H1 (cell line): ENCODE measurements around the gene INSYN1. TPM values are rescaled to one million over a fixed set of nuclear protein-coding genes. Genes with fewer than 3 reads are reported as not detected.

Experiments
- ASH2L ChIP-seq: fragments of 200-600, 300-600 bp; sonication (generic); IDR thresholded peaks from one replicate; pipeline ENCODE4 v1.7.1; 2017; ENCODE audit warnings: low read length
- CHD7 ChIP-seq: fragments of 300-600 bp; sonication (generic); IDR thresholded peaks from 2 replicates; pipeline ENCODE4 v1.7.1; 2012; ENCODE audit warnings: low read length, moderate library complexity, mild to moderate bottlenecking, inconsistent platforms; ENCODE audit not compliant: insufficient replicate concordance
- CREB1 ChIP-seq: IDR thresholded peaks from 2 replicates; pipeline ENCODE4 v1.6.1; 2012; ENCODE audit warnings: inconsistent platforms
- CTBP2 ChIP-seq: IDR thresholded peaks from 2 replicates; pipeline ENCODE4 v1.7.0; 2011; ENCODE audit warnings: borderline replicate concordance, mild to moderate bottlenecking, moderate library complexity, mixed read lengths, low read length; ENCODE audit not compliant: insufficient read depth, insufficient read length
- EP300 ChIP-seq, 2 experiments: IDR thresholded peaks; 1 replicate in 1 of 2; 2 replicates in 1 of 2; pipeline ENCODE4 v1.6.1; 2011 to 2012; ENCODE audit warnings: low read depth in 2 of 2, low read length in 2 of 2, mild to moderate bottlenecking in 2 of 2, borderline replicate concordance in 1 of 2, inconsistent platforms in 1 of 2, moderate library complexity in 1 of 2
- KDM1A ChIP-seq: fragments of 200-600, 300-600 bp; sonication (generic); IDR thresholded peaks from 2 replicates; pipeline ENCODE4 v1.7.1; 2016; ENCODE audit warnings: mild to moderate bottlenecking, low read length, borderline replicate concordance
- MAFK ChIP-seq: IDR thresholded peaks from 2 replicates; pipeline ENCODE4 v1.6.1; 2012; ENCODE audit warnings: low read depth, mild to moderate bottlenecking, improper control_type of control experiment, low read length
- POU5F1 ChIP-seq: IDR thresholded peaks from 2 replicates; pipeline ENCODE4 v1.6.1; 2011; ENCODE audit warnings: low read depth, mild to moderate bottlenecking, low read length, moderate library complexity
- RFX5 ChIP-seq: IDR thresholded peaks from 2 replicates; pipeline ENCODE4 v1.6.1; 2011; ENCODE audit warnings: low read depth, low read length, improper control_type of control experiment, borderline replicate concordance
- SAP30 ChIP-seq: fragments of 300-600 bp; sonication (generic); IDR thresholded peaks from 2 replicates; pipeline ENCODE4 v1.7.1; 2012; ENCODE audit warnings: low read length, moderate library complexity, mild to moderate bottlenecking, inconsistent platforms; ENCODE audit not compliant: insufficient read depth, insufficient replicate concordance
- SP2 ChIP-seq: IDR thresholded peaks from 2 replicates; pipeline ENCODE4 v1.6.1; 2012; ENCODE audit warnings: mild to moderate bottlenecking, low read length, inconsistent platforms
- SRF ChIP-seq: IDR thresholded peaks from 2 replicates; pipeline ENCODE4 v1.6.1; 2011; ENCODE audit warnings: mild to moderate bottlenecking, low read depth, low read length, moderate library complexity
- polyA plus RNA-seq, 7 experiments: library from polyadenylated mRNA; depleted of rRNA in 3 of 7; stranded (reverse) in 5 of 7; unstranded in 2 of 7; fragments of >200 nt in 5 of 7; fragments of 200-250 nt in 2 of 7; gene quantifications; 1 replicate in 5 of 7; 2 replicates in 1 of 7; 4 replicates in 1 of 7; pipeline versions ENCODE4 v1.2.1 to v1.2.3, GENCODE V29; 2011 to 2013; ENCODE audit warnings: missing spikeins in 2 of 7, mixed read lengths in 2 of 7
- total RNA-seq: library from RNA; stranded (reverse); fragmentation: NEBNext Ultra II Directional; extraction: Animal tissue kit (Norgen Biotek cat#: 25700); gene quantifications from 2 replicates; pipeline ENCODE4 v1.2.1, GENCODE V29; 2021

The INSYN1 gene
- total and polyA plus RNA-seq, 2 of the 8 experiments (the other 6 are each of a cell fraction or from before 2014, with no cell fraction given), result 7.2 to 10.2 TPM

GRCh38 chr15:73786538-73786937 lies 33.4 kb upstream of the INSYN1 start (continued):
- no peak for TF ChIP-seq CTBP2
- TF ChIP-seq RFX5, result no peak
- no peak for TF ChIP-seq SAP30
- 0 out of 3 replicates have a peak, but pooled peaks of 1 of the 2 experiments have one; percentile 17 for TF ChIP-seq EP300 (IDR thresholded peaks at IDR 0.05; ENCODE audit: borderline replicate concordance in 1 of 2, low read depth in 2 of 2, low read length in 2 of 2)
- no peak for TF ChIP-seq CHD7
- no peak for TF ChIP-seq SP2
- TF ChIP-seq ASH2L, result peak; percentile 60
- no peak for TF ChIP-seq MAFK
- no peak for TF ChIP-seq SRF
- no peak for TF ChIP-seq CREB1
- peak; percentile 81 for TF ChIP-seq POU5F1
- TF ChIP-seq KDM1A, result 0 out of 2 replicates have a peak, but pooled peaks have one; percentile 10
